Measurements from ENCODE around the gene ZBTB16.

ZBTB16 gene

DNA sequence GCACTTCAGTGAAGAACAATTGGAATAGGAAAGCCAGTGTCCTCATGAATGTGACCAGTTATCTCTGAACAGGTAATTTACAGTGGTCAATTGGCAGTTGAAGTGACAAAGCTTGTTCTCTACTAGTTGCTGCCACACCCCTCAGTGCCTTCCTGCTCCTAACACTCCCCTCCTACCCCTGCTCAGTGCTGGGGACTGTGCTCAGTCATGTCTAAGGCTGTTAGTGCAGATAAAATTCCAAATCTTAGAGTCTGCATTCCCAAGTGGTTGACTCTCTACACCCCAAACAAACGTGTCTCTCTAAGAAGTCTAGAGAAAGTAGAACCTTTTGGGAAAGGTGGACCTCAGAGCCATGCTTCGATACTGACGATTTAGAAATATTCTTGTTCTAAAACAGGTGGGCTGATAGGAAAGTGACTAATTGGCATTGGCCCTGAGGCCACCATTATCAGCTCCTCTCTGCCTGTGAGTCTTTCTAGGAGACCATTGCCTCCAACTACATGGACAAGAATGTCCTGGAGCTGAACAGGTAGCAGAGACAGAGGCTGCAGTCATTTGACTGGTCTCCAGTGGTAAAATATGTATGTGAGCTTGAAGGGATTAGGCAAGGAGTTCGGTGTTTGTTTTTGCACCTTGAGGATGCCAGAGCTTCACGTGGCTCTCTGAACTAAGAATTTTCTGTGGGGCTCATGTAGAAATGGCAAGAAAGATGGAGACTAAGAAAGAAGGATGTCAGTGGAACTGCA, 214.6 kb downstream of the ZBTB16 start:
- no peak for DNase-seq

DNA sequence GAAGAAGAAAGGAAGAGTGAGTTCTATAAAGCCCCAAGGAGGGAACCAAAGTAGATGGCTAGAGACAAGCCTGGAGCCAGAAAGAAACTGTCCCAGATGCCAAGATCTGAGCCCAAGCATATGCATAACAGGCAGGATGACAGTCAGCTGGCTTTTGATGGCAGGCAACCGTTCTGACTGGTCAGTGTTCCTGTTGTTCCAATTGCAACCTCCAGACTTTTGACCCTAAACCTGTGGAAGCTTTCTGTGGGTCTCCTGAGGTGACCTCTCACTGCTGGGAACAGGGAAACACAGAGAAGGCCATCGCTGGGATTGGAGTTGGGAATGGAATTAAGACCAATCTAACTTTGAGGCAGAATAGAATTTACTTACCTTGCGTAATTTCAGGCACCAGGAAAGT, 215.1 kb downstream of the ZBTB16 start:
- no peak for DNase-seq

DNA sequence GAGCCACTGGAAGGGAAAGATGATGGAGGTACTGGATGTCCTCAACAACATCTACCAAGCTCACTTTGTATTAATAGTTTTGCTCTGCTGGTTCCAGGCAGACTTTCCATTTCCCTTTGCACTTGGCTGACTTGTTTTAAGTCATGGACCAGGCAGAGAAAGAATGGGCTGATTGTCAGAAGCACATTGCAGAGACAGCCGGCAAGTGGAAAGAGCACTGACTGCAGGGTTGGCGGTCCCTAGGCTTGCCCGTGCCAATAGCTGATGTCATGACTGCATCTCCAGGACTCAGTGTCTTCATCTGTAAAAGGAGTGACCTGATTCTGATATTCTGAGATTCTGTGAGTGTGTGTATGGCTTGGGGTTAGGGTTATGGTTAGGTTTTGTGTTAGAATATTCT, 215.8 kb downstream of the ZBTB16 start:
- no peak for DNase-seq

DNA sequence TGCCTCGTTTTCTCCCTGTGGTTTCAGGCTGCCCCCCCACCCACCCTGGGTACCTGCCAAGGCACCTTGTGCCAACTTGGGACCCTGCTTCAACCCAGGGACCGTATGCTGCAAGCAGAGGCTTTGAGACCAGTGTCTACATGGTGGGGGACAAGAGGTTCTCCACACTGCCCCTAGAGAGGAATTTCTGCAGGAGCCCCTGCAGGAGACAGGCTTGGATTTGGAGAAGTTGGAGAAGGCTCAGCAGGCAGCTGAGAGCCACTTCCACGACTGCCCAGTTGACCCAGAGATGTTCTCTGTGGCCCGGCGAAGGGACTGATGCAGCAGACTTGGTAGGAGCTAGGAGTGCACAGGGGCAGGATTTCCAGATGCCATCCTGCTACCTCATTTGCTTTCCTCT, 216.6 kb downstream of the ZBTB16 start:
- DNase-seq = no peak

DNA sequence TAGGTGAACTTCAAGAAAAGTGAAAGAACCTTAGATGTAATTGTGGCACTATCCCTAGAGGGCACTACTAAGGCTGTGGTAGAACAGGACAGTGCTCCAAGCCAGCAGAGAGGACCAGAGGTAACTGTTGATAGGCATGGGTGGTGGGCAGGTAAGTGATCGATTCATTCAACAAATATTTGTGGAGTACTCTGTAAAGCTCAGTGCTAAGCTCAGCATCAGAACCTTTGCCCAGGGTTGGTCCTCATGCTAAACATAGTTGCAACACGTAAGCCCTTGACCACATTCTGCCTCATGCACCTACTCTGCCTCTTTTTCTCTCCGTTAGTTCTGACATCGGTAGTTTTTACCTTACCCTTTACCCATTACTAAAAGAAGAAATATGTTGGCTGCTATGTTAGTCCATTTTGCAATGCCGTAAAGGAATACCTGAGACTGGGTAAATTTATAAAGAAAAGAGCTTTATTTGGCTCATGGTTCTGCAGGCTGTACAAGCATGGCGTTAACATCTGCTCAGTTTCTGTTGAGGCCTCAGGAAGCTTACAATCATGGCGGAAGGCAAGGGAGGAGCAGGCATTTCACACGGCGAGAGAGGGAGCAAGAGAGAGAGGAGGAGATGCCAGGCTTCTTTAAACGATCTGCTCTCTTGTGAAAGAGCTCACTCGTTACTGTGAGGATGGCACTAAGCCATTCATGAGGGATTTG, 218.3 kb downstream of the ZBTB16 start:
- DNase-seq = no peak

DNA sequence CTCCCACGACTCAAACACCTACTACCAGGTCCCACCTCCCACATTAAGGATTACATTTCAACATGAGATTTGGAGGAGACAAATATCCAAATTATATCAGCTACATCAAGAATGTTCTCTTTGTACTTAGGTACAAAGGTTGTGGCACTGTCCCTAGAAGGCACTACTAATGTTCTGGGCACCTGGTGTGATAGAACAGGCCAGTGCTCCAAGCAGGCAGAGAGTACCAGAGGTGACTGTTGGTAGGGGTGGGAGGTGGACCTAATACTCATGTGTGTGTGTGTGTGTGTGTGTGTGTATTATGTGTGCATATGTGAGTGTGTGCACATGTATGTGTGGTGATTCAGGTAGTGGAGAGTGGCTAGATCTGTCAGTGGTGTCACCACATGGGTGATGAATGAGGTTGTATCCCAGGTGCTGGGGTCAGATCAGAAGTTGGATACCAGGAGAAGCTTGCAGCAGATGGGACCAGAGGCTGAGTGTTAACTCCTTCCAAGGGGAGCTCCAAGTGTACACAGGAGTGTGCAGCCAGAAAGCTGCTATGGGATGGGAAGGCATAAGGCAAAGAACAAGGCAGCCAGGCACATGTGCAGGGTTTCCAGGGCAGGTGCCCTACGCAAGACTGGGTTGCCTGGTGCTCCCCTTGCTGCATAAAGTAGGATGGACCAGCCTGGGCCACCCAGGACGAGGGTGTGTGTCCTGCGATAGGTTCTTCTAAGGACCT, 219.0 kb downstream of the ZBTB16 start:
- no peak for DNase-seq

DNA sequence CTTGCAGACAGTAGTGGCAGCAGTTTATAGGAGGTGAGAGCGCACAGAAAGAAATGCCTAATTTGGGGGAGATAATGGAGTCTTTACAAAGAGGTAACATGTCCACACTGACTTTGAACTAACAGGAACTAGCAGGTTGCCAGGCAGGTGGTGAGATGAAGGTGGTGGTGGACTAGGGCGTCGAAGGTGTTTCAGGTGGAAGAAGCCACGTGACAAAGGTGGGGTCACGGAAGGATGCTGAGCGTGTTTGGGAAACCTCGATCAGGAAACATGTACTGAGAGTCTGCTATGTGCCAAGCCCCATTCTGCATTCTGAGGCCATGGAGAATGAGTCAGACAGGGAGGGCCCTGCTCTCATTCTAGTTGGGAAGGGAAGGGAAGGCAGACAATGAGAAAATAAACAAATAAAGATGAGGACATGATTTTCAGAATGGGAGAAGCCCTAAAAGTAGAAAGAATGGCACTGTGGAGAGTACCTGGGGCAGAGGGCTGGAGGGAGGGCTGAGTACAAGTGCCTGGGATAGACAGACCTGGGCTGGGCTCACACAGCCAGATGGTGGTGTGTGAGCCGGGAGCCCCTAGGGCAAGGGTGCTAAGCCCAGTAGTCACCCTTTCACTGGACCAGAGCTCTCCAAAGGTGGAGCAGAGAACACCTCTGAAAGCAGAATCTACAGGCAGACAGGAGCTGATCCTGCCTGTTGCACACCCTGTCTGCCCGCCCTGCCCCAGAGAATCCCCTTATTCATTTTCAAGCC, 220.5 kb downstream of the ZBTB16 start:
- no peak for DNase-seq

DNA sequence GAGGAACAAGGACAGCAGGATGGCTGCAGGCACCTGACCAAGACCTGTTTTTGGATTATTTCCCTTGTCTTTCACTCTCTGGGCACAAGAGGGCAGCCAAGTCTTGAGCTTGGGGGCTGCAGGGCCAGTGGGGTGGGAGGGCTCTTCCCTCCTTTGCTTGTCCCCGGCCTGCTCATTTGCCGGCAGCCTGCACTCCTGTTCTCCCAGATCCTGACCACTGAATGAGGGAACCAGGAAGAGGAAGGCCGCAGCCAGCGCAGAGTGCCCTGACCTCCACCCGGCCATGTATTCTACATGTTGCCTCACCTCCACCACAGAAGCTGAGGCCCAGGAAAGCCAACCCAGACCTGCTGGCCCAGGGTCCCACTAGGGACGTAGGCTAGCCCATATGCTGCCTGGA, 221.2 kb downstream of the ZBTB16 start:
- DNase-seq = no peak

DNA sequence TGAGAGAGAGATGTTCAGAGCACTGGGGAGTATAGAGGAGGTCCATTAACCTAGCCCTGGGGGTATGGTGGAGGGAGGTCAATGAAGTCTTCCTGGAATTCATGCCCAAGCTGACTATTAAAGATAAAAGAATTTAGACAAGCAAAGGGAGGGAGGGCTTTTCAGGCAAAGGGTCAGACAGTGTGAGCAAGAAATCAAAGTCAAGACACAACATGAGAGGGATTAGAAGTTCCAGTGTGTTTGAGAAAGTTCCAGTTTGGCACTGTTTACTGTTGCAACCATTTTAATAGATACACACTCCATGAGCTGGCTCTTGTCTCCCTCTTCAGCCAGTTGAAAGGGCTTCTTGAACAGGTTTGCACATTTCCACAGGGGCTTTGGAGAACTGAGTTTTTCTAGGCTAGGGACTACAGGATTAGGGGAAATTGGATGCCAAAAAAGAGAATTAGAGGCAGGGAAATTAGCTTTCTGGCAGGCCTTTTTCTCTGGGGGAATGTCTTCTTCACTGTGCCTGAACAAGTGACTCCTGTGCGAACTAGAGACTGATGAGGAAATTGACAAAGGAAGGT, 222.0 kb downstream of the ZBTB16 start:
- no peak for DNase-seq

DNA sequence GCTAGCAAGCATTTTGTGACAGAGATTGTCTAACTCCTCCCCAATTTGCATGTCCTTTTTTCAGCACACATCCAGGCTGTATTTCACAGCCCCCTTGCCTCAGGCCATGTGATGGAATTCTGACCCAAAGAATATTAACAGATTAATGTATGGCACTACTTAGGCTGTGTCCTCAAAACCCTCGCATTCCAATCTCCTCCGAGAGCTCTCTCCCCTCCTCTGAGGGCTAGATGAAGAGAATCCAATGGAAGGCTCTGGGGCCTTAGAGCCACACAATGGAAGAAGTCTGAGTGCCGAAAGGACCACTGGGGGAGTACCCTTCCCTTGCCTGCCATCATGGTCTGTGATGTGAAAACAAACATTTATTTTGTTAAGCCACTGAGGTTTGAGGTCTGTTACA, 223.0 kb downstream of the ZBTB16 start:
- no peak for DNase-seq

DNA sequence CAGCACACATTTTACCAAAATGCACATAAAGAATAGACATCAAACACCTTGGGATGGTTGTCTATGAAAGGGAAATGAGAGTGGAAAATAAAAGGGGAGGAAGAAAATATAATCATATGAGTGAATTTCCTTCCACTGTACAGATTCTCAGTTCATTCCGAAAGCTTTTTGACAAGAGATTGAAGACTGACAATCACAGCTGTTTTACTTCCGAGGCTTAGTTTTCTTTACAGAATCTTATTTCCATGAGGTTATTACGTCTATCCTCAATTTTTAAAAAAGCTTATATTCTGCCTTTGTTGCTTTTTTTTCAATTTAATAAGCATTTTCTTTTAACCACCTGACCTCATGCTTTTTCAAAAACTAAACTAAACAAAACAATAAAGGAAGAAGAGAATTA, 223.9 kb downstream of the ZBTB16 start:
- DNase-seq = no peak

DNA sequence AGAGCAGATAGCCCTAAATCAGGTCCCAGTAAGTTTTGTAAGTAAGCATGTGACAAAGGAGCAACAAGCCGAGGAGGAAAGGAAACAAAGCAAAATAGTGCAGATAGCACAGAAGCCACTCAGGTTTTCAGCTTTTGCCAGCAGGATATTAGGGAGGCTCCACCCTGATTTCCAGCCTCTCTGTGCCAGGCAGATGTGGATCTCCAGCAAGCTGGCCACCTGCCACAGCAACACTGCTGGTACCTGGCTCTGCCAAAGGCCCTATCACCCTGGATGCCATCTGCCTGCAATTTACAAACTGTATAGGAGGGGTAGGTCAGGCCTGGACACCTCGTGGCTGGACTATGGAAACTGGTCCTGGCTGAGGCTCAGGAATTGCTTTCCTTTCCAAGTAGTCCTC, 224.5 kb downstream of the ZBTB16 start:
- DNase-seq = no peak

DNA sequence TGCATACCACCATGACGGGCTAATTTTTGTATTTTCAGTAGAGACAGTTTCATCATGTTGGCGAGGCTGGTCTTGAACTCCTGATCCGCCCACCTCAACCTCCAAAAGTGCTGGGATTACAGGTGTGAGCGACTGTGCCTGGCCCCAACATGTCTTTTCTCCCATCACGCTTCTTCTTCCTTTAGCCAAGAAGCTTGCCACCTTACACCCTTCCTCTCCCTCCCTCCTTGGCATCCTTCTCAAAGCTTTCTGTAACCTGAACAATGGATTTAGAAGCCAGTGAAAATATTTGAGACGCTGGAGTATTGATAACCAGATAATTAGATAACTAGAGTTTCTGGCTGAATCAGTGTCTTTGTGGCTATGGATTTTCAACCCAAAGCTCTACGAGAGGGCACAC, 225.4 kb downstream of the ZBTB16 start:
- DNase-seq = no peak

DNA sequence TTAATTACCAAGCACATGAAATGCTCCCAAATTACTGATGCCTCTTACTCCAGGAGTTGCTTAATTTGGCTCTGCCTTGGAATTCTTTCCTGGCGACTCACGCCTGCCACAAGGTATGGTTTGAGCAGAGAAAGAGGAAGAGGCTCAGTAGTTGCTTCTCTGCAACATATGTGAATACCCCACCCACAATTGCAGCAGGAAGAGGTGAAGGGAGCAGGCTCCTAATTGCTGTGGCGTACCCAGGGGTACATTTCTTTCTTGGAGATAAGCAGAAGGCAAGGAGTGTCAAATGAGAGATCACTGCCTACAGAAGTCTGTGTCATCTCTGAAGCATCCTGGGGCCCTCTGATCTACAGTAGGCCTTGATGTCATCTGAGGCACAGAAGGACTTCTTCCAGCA, 226.1 kb downstream of the ZBTB16 start:
- DNase-seq = no peak

DNA sequence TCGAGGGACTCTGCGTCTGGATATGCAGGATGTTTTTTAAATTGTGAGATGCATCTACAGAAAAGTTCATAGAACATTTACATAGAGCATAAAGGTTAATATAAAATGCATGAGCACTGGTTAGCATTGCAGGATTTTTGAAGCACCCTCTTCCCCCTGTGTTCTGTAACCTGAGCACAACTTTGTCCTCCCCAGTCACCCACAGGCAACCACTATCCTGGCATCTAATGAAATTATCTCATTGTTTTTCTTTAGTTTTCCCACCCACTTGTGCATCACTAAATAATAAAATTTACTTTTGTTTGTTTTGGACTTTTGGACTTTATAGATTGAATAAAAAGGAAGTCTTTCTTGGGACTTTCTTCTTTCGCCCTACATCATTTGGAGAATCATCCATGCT, 226.7 kb downstream of the ZBTB16 start:
- DNase-seq = no peak

DNA sequence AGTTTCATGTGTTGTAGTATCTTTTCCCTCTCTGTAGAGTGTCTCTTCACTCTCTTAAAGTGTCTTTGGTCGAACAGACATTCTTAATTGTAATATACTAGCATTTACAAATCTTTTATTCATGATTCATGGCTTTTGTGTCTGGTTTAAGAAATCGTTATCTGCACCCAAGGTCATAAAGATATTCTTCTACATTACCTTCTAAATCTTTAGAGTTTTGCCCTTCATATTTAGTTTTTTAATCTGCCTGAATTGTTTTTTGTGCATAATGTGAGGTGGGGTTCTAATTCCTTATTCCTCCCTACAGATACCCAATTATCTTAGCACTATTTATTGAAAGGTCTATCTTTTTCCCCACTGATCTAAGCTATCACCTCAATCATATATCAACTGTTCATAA, 227.6 kb downstream of the ZBTB16 start:
- DNase-seq = no peak

DNA sequence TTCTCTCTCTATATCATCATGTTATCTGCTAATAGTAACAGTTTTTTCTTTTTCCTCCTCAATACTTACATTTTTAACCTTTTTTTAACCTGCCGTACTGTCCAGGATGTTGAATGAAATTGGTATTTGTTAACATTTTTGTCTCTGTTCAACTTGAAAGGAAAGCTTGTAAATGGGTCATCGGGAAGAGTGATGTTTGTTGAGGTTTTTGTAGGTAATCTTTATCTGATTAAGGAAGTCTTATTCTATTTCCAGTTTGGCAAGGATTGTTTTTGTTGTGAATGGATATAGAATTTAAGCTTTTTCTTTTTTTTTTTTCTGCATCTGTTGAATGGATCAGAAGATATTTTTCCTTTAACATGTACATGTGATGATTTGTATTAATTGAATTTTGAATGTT, 228.6 kb downstream of the ZBTB16 start:
- no peak for DNase-seq

DNA sequence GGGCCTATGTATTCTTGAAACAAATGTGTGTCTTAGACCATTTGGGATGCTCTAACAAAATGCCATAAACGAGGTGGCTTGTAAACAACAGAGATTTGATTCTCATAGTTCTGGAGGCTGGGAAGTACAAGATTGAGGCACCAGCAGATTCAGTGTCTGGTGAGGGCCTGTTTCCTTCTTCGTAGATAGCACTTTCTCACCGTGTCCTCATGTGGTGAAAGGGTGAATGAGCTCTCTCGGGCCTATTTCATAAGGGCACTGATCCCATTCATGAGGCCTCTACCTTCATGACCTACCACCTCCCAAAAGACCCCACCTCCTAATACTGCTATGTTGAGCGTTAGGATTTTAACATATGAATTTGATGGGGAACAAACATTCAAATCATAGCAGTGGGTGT, 230.3 kb downstream of the ZBTB16 start:
- no peak for DNase-seq

DNA sequence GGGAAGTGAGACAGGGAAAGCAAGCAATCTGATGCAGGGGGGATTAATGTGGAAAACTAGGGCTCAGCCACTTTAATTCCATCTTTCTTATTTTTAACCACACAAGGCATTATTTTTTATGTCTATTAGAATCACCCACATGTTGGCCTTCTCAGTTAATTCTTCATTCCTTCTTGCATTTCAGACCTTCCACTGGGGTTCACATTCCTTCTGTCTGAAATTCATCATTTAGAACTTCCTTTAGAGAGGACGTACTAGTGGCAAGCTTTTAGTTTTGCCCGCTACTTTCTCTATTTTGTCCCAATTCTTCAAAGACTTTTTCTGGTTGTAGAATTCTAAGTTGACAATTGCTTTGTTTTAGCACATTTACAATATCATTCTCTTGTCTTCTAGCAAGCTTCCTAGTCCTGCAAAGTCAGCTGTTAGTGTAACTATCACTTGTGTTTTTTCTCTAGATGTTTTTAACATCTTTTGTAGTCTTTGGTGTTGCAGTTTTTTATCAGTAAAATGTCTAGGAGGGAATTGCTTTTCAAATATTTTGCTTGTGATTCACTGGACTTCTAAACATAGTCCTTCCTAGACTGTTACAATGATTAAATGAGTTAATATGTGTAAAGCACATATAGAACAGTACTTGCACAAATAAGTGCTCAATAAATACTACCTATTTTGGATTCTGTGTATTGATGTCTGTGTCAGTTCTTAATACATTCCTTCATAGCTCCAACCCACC, 231.2 kb downstream of the ZBTB16 start:
- no peak for DNase-seq

DNA sequence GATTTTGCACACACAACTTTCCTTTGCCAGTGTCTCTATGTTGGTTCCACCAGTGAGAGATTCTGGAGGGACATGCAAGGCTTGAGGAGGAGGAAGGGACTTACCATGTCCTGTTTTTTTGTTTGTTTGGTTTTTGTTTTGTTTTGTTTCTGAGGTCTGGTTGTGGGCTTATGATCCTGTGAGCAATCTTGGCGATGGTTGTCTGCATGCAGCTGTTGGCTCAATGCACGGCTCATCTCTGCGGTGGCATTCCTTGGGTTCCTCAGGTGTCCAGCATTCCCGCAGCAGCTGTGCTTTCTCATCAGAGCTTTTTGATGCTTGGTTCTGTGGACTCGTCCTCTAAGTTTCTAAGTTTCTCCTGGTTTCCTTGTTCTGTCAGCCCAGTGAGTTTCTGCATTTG, 231.9 kb downstream of the ZBTB16 start:
- no peak for DNase-seq

DNA sequence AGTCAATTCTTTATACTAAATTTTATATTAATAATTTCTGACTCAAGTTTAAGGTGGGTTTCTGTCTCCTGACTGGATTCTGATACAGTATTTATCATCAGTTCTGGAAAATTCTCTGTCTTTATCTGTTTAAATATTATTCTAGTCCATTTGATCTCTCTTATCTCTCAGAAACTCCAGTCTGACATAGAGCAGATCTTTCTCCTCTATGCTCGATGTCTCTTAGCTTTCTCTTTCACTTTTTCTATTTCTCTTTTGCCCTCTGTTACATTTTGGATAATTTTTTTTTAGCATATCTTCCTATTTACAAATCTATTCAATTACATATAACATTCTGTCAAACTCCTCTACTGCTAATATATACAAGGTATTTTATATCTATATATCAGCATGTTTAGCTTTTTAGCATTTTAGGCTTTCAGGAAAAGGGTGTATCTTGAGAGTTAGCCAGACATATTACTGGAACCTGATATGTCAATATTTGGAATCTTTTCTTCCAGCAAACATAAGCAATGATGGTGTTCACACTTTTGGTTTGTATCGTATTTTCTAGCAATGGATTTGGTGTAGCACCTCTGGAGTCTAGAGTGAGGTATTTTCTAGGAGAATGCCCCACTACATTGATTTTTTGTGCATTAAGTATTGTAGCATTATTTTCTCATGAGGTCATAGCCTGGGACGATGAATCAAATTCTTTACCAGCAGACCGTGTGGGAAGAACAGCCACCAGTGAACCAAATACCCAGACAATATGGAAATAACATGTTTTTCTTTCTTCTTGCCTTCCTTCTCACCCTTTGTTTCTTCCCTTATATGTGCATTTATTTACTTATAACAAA, 232.6 kb downstream of the ZBTB16 start:
- no peak for DNase-seq
